Fibroblast of skin of abdomen (primary cell): Measurements from ENCODE around the gene SCAMP1.
"Not testable (repeated sequence)": the region's sequence is repeated elsewhere in the genome, so short reads cannot be mapped to it uniquely, and the experiment has no call there.

Source experiments
- DNase-seq: peaks from one replicate; pipeline ENCODE4 v3.0.0-alpha.2; 2013

Gene SCAMP1

GRCh38 chr5:78361631-78361993 lies 1.2 kb downstream of the SCAMP1 start:
- no peak for DNase-seq

- no peak for DNase-seq
These were observed 1.8 kb downstream of the SCAMP1 start for GRCh38 chr5:78362220-78362619.

GRCh38 chr5:78364005-78364404 lies 3.6 kb downstream of the SCAMP1 start:
- no peak for DNase-seq

- DNase-seq = no peak
These were observed 7.0 kb downstream of the SCAMP1 start for GRCh38 chr5:78367318-78367991.

GRCh38 chr5:78369680-78370079 lies 9.3 kb downstream of the SCAMP1 start:
- DNase-seq = no peak

- no peak for DNase-seq
These were observed 12.8 kb downstream of the SCAMP1 start for GRCh38 chr5:78373231-78373630.

GRCh38 chr5:78376315-78376714 lies 15.9 kb downstream of the SCAMP1 start:
- DNase-seq = no peak

- peak; percentile 3 for DNase-seq
These were observed 16.8 kb downstream of the SCAMP1 start for GRCh38 chr5:78377056-78377717.

- no peak for DNase-seq
These were observed 17.3 kb downstream of the SCAMP1 start for GRCh38 chr5:78377718-78378105.

- DNase-seq = no peak
These were observed 27.2 kb downstream of the SCAMP1 start for GRCh38 chr5:78387468-78388153.

- DNase-seq = not testable (repeated sequence)
These were observed 30.9 kb downstream of the SCAMP1 start for GRCh38 chr5:78391357-78391756.

GRCh38 chr5:78397831-78398230 lies 37.4 kb downstream of the SCAMP1 start:
- no peak for DNase-seq

GRCh38 chr5:78399116-78399515 lies 38.7 kb downstream of the SCAMP1 start:
- peak; percentile 84 for DNase-seq

- DNase-seq = no peak
These were observed 44.4 kb downstream of the SCAMP1 start for GRCh38 chr5:78404682-78405293.

- peak; percentile 62 for DNase-seq
These were observed 45.7 kb downstream of the SCAMP1 start for GRCh38 chr5:78405829-78406750.

GRCh38 chr5:78407458-78407857 lies 47.0 kb downstream of the SCAMP1 start:
- no peak for DNase-seq

GRCh38 chr5:78411586-78411985 lies 51.2 kb downstream of the SCAMP1 start:
- DNase-seq = no peak

- no peak for DNase-seq
These were observed 56.4 kb downstream of the SCAMP1 start for GRCh38 chr5:78416677-78417425.

GRCh38 chr5:78419396-78419795 lies 59.0 kb downstream of the SCAMP1 start:
- no peak for DNase-seq

- DNase-seq = no peak
These were observed 60.1 kb downstream of the SCAMP1 start for GRCh38 chr5:78420548-78420947.

GRCh38 chr5:78424665-78425064 lies 64.2 kb downstream of the SCAMP1 start:
- DNase-seq = no peak
